ENCODE results near the gene SIGLEC10. TPM values are rescaled to one million over a fixed set of nuclear protein-coding genes. Genes with fewer than 3 reads are reported as not detected.
"Not testable (repeated sequence)": the region's sequence is repeated elsewhere in the genome, so short reads cannot be mapped to it uniquely, and the experiment has no call there.

SIGLEC10 gene, protein sequence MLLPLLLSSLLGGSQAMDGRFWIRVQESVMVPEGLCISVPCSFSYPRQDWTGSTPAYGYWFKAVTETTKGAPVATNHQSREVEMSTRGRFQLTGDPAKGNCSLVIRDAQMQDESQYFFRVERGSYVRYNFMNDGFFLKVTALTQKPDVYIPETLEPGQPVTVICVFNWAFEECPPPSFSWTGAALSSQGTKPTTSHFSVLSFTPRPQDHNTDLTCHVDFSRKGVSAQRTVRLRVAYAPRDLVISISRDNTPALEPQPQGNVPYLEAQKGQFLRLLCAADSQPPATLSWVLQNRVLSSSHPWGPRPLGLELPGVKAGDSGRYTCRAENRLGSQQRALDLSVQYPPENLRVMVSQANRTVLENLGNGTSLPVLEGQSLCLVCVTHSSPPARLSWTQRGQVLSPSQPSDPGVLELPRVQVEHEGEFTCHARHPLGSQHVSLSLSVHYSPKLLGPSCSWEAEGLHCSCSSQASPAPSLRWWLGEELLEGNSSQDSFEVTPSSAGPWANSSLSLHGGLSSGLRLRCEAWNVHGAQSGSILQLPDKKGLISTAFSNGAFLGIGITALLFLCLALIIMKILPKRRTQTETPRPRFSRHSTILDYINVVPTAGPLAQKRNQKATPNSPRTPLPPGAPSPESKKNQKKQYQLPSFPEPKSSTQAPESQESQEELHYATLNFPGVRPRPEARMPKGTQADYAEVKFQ
- 10 to 100 TPM in 1 of 3 donors, 1 to 10 TPM in 2; 1.3 to 10.8 (median 3.8) TPM for total RNA-seq
- long read RNA-seq, donor 1, partial matches to known transcripts: 1 of 3 reads
- long read RNA-seq, donor 1, other reads (novel, unspliced or antisense): 0 of 3 reads
- long read RNA-seq, donor 2, partial matches to known transcripts: 1 of 2 reads
- long read RNA-seq, donor 2, other reads (novel, unspliced or antisense): 0 of 2 reads

DNA sequence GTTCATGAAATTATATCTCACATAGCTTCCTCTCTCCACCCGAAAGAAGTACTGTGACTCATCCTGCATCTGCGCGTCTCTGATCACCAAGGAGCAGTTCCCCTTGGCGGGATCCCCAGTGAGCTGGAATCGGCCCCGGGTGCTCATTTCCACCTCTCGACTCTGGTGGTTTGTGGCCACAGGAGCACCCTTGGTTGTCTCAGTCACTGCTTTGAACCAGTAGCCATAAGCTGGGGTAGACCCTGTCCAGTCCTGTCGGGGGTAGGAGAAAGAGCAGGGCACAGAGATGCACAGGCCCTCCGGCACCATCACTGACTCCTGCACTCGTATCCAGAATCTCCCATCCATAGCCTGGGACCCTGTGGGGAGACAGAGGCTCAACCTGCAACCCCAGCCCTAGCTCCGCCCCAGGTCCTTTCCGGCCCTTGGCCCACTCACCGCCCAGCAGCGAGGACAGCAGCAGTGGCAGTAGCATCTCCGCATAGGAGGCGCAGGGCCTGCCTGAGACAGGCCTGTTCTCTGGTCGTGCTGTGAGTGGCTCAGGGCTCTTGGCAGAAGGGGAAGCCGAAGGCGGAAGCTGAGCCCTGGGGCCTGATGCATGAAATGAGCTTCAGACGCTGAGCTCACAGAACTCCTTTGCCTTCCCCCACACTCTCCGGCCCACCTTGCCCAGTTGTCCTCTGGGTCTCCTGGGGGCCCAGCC is at the start of gene SIGLEC10:
TSS of gene SIGLEC10 (minus strand) at position 536 of the 703 bp plus-strand sequence. CDS start at position 475, 61 bp downstream.
- H3K4me1 ChIP-seq (ENCODE audit: low read depth): no peaks in the 10 kb centered on the region
- DNase-seq: peak in 2 of 3 donors; percentile 54 to 79
- TF ChIP-seq, protein P1, sequence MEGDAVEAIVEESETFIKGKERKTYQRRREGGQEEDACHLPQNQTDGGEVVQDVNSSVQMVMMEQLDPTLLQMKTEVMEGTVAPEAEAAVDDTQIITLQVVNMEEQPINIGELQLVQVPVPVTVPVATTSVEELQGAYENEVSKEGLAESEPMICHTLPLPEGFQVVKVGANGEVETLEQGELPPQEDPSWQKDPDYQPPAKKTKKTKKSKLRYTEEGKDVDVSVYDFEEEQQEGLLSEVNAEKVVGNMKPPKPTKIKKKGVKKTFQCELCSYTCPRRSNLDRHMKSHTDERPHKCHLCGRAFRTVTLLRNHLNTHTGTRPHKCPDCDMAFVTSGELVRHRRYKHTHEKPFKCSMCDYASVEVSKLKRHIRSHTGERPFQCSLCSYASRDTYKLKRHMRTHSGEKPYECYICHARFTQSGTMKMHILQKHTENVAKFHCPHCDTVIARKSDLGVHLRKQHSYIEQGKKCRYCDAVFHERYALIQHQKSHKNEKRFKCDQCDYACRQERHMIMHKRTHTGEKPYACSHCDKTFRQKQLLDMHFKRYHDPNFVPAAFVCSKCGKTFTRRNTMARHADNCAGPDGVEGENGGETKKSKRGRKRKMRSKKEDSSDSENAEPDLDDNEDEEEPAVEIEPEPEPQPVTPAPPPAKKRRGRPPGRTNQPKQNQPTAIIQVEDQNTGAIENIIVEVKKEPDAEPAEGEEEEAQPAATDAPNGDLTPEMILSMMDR (IDR thresholded peaks at IDR 0.05): no peak
- ATAC-seq: peak; percentile 76
- no peak within 1 kb of the TSS for H3K4me3 ChIP-seq
- no peaks in the 10 kb centered on the region for H3K9me3 ChIP-seq
- no peaks in the 10 kb centered on the region for H3K36me3 ChIP-seq (ENCODE audit: low read depth)
- intact Hi-C loops (cut with DNase I, micrococcal nuclease): no loop called here

DNA sequence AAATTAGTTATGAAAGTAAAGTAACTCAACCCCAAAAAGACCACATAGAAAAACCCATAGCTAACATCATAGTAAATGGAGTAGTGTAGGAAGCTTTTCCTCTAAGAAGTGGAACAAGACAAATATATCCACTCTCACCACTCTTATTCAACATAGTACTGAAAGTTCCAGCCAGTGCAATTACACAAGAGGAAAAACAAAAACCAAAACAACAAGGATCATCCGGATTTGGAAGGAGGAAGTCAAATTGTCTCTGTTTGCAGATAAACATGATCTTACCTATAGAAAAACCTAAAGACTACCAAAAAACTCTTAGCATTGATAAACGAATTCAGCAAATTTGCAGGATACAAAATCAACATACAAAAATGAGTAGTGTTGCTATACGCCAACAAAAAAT is 49.3 kb upstream of the SIGLEC10 start:
- H3K4me3 ChIP-seq: no peak overlapping the region
- intact Hi-C loops (cut with DNase I, micrococcal nuclease): no loop called here
- no peaks in the 10 kb centered on the region for H3K9me3 ChIP-seq
- H3K4me1 ChIP-seq (ENCODE audit: low read depth): no peaks in the 10 kb centered on the region
- H3K36me3 ChIP-seq (ENCODE audit: low read depth): no peaks in the 10 kb centered on the region
- TF ChIP-seq, protein P1 (IDR thresholded peaks at IDR 0.05): no peak
- DNase-seq: no peak
- no peak for ATAC-seq

DNA sequence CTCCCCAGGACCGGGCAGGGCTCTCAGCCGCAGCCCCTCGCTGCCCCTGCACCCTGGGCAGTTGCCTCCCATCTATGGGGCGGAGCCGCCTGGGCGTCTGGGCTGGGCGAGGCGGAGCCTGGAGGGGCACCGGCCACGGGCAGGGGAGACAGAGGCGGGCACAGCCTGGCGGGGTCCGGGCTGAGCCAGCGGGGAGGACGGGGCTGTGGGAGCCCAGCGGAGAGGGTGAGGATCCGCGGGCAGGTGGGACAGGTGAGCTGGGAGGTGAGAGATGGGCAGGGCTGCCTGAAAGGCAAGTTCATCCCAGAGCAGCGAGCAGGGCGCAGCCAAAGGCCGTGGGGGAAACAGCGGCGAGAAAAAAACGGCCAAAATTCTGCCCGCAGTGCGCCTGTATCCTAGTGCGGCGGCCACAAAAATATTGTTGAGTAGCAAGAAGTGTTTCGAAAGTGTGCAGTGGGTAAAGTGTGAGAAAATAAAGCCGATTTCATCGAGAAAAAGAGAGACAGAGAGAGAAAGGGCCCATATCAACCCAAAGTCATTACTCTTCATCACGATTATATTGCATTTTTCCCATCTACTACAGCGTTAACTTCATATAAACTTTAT is 46.6 kb upstream of the SIGLEC10 start:
- H3K4me1 ChIP-seq (ENCODE audit: low read depth); intact Hi-C loops (cut with DNase I, micrococcal nuclease); H3K9me3 ChIP-seq; H3K36me3 ChIP-seq (ENCODE audit: low read depth); H3K4me3 ChIP-seq; DNase-seq: not testable (repeated sequence)
- peak; percentile 17 for ATAC-seq

DNA sequence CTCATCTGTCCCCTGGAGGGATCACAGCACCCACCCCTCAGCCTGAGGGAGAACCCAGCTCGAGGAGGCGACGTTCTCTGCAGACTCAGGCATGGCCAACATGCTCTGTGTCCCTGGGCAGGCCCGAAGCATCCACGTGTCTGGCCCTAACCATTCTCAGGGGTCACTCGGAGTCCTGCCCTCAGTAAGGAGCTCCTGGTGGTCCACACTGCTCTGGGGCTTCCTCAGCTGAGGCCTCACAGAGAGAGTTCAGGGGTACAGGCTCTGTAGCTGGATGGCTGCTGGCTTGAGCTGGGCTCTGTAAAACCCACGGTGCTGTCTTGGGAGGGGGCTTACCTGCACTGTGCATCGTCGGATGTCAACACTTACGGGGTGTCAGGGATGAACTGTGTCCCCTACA is 45.2 kb upstream of the SIGLEC10 start:
- Histone ChIP-seq H3K36me3 (ENCODE audit: low read depth) (no peaks in the 10 kb centered on the region), H3K4me3 (no peak overlapping the region), H3K4me1 (ENCODE audit: low read depth) (no peaks in the 10 kb centered on the region), H3K9me3 (no peaks in the 10 kb centered on the region)
- ATAC-seq (no peak), DNase-seq (no peak)
- TF ChIP-seq, protein P1 (IDR thresholded peaks at IDR 0.05): no peak
- intact Hi-C loops (cut with DNase I, micrococcal nuclease): no loop called here

DNA sequence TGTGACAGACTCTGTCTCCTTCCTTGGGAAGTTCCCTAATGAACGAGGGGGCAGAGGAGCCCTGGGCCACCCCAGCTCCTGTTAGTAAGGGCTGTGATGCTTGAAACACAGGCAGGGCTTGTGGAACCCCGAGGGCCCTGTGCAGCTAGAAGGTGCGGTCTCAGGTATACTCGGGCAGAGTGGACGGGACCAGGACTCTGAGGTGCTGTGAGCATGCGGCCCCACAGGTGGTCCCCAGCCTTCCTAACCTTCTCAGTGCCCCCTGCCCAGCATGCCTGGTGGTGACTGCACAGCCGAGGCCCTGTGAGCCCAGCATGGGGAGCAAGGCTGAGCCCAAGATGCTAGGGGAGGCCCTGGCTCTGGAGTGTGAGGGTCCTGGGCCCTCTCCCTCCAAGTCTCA is 44.8 kb upstream of the SIGLEC10 start:
- no peaks in the 10 kb centered on the region for H3K36me3 ChIP-seq (ENCODE audit: low read depth)
- no peak overlapping the region for H3K4me3 ChIP-seq
- TF ChIP-seq, protein P1 (IDR thresholded peaks at IDR 0.05): no peak
- intact Hi-C loops (cut with DNase I, micrococcal nuclease): no loop called here
- H3K4me1 ChIP-seq (ENCODE audit: low read depth): no peaks in the 10 kb centered on the region
- no peak for ATAC-seq
- no peaks in the 10 kb centered on the region for H3K9me3 ChIP-seq
- DNase-seq: no peak

All from mucosa of descending colon (tissue), 3 donors.